IMR-90 (cell line): Measurements from ENCODE around the gene C15orf39.

Experiments used
- CTCF ChIP-seq: conservative IDR thresholded peaks from 2 replicates; pipeline ENCODE4 v1.5.1; 2012; ENCODE audit warnings: mild to moderate bottlenecking, low read depth, low read length, improper control_type of control experiment
- MXI1 ChIP-seq: IDR thresholded peaks from 2 replicates; pipeline ENCODE4 v1.6.1; 2012; ENCODE audit warnings: low read depth, mild to moderate bottlenecking, low read length, moderate library complexity, borderline replicate concordance
- POLR2A ChIP-seq: IDR thresholded peaks from 2 replicates; pipeline ENCODE4 v1.6.1; 2012; ENCODE audit warnings: mild to moderate bottlenecking, low read depth, low read length
- RAD21 ChIP-seq: IDR thresholded peaks from 2 replicates; pipeline ENCODE4 v1.6.1; 2012; ENCODE audit warnings: low read length, improper control_type of control experiment
- RFX5 ChIP-seq: IDR thresholded peaks from 2 replicates; pipeline ENCODE4 v1.8.0; 2012; ENCODE audit warnings: low read depth, mild to moderate bottlenecking, low read length, moderate library complexity

- no peak for TF ChIP-seq CTCF
- TF ChIP-seq MXI1: no peak
- no peak for TF ChIP-seq POLR2A
- TF ChIP-seq RFX5: no peak
- TF ChIP-seq RAD21: 0 out of 2 replicates have a peak, but pooled peaks have one; percentile 16
Observed at GRCh38 chr15:75200765-75201615, 692 bp upstream of the C15orf39 start.
